Heart left ventricle (tissue), 13 donors: ENCODE measurements around the gene TMEM131L.

Experiments used
- POLR2A ChIP-seq, 2 donors: fragments of 450-650 bp; IDR thresholded peaks; one replicate each; pipeline ENCODE4 v1.6.1; 2017; ENCODE audit warnings: antibody characterized with exemption in 2 of 2, mild to moderate bottlenecking in 2 of 2, moderate library complexity in 2 of 2
- TF ChIP-seq, protein P1 (sequence below), 12 donors: fragments of 200-600 bp; sonication (generic) in 4 of 12; IDR thresholded peaks; one replicate each; pipeline versions ENCODE4 v1.5.0 to v1.8.0; 2018 to 2022; ENCODE audit warnings: antibody characterized with exemption in 12 of 12, mild to moderate bottlenecking in 5 of 12
- donor health status: ischemic (EF 13 %, LVEDD 7.1; RV severe dilation, severe dysfunction).
- donor health status: DM: no; HTN: yes; CAD: no.
- donor health status: DM: no; HTN: no; CAD: no.
- donor health status: ischemic (EF 25% LVEDD 6.9; RV normal size, moderate dysfunction).
- donor health status: ischemic (EF 25% LVEDD 5.7; RV mildly dilated, moderate dysfunction).
- donor health status: ischemic (EF 35%, LVEDD 5.7; RV mildly dilated, moderate dysfunction).
- donor health status: nonischemic (EF 11% LVEDD 7.7; RV severe dilation, severe dysfunction).
- donor health status: DM: yes; HTN: yes; CAD: no.
- donor health status: PGD.
- donor health status: ischemic (EF 29% LVEDD 5.4; RV normal size, mild dysfunction).
- donor health status: nonischemic (EF 23%, LVEDD 6.1; RV moderate dilation, normal function).

DNA sequence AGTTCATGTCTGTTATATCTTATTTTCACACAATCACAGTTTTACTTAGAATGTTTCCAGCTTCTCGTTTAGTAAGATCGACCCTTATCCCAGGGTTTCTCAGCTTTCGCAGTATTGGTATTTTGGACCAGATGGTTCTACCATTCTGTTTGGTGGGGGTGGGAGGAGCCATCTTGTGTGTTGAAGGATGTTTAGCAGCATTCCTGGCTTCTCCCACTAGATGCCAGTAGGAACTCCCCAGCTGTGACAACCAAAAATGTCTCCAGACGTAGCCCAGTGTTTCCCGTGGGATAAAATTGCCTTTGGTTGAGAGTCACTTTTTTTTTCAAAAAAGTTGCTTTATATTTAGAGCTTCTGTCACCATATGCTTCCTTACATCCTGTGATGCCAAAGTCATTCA, 127.0 kb downstream of the TMEM131L start:
- TF ChIP-seq, protein P1, sequence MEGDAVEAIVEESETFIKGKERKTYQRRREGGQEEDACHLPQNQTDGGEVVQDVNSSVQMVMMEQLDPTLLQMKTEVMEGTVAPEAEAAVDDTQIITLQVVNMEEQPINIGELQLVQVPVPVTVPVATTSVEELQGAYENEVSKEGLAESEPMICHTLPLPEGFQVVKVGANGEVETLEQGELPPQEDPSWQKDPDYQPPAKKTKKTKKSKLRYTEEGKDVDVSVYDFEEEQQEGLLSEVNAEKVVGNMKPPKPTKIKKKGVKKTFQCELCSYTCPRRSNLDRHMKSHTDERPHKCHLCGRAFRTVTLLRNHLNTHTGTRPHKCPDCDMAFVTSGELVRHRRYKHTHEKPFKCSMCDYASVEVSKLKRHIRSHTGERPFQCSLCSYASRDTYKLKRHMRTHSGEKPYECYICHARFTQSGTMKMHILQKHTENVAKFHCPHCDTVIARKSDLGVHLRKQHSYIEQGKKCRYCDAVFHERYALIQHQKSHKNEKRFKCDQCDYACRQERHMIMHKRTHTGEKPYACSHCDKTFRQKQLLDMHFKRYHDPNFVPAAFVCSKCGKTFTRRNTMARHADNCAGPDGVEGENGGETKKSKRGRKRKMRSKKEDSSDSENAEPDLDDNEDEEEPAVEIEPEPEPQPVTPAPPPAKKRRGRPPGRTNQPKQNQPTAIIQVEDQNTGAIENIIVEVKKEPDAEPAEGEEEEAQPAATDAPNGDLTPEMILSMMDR (IDR thresholded peaks at IDR 0.05): no peak
- TF ChIP-seq POLR2A (IDR thresholded peaks at IDR 0.05): no peak
